NT2/D1 (cell line): ENCODE results near the gene ATXN7L3.

Experiments used
- DNase-seq: peaks from one replicate; pipeline ENCODE4 v3.0.0-alpha.2; 2011; ENCODE audit warnings: low read depth, low spot score
- H3K27me3 ChIP-seq: 2 replicates; pipeline ENCODE4 v1.6.0; 2011; ENCODE audit warnings: mild to moderate bottlenecking; ENCODE audit not compliant: insufficient read length, insufficient read depth
- H3K36me3 ChIP-seq: 2 replicates; pipeline ENCODE4 v1.6.1; 2011; ENCODE audit warnings: mild to moderate bottlenecking, low read length, mixed read lengths; ENCODE audit not compliant: insufficient read depth, insufficient read length
- H3K4me1 ChIP-seq: 2 replicates; pipeline ENCODE4 v1.5.1; 2011; ENCODE audit not compliant: insufficient read depth, insufficient read length
- H3K4me3 ChIP-seq: 2 replicates; pipeline ENCODE4 v1.5.1; 2011; ENCODE audit warnings: low read depth; ENCODE audit not compliant: insufficient read length
- H3K9ac ChIP-seq: 2 replicates; pipeline ENCODE4 v1.6.0; 2011; ENCODE audit warnings: low read depth; ENCODE audit not compliant: insufficient read length
- H3K9me3 ChIP-seq: 2 replicates; pipeline ENCODE4 v1.5.1; 2011; ENCODE audit warnings: mild to moderate bottlenecking, low read length; ENCODE audit not compliant: insufficient read depth
- SUZ12 ChIP-seq: IDR thresholded peaks from 2 replicates; pipeline ENCODE4 v1.6.1; 2011; ENCODE audit not compliant: insufficient read length, insufficient read depth; ENCODE audit errors: extremely low read depth
- YY1 ChIP-seq: IDR thresholded peaks from 2 replicates; pipeline ENCODE4 v1.6.1; 2011; ENCODE audit not compliant: insufficient read length, insufficient read depth
- ZNF274 ChIP-seq: IDR thresholded peaks from 2 replicates; pipeline ENCODE4 v1.6.1; 2011; ENCODE audit warnings: mild to moderate bottlenecking, low read depth, low read length

ATXN7L3 gene

DNA sequence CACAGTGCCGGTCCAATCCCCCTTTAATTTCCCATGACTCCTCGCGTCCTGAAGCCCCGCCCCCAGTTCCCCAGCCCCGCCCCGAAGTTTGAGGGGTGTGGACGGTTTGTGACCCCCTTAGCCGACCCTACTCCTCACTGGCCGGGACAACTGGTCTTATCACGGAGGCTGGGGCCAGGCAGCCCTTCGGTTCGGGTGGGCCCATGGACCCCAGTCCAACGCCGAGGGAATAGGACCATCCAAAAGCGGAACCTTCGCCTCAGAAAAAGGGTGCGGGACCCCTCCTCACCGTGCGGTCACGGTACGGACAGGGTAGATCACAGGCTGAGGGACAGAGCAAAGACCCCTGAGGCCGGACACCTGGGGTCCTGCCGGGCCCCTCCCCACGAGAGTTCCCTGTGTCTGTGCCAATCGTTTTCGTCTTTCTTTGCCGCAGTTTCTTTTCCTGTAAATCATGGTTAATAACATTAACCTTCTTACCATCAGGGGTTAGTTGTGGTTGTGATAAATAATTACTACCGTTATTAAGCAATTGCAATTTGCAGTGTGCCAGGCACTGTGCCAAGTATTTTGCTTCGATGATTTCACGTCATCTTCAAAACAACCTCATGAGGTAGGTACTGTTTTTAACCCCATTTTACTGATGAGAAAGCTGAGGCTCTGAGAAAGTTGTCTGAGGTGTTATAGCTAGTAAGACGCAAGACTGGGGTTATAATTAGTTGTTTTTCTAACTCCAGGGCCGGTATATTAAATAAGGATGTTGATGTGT, 12.4 kb downstream of the ATXN7L3 start:
- H3K4me3 ChIP-seq: peak overlapping the region; percentile 94
- no peak for TF ChIP-seq YY1
- TF ChIP-seq SUZ12: no peak
- TF ChIP-seq ZNF274: no peak
- H3K4me1 ChIP-seq: peaks cover 6% of the 10 kb centered on the region
- no peaks in the 10 kb centered on the region for H3K27me3 ChIP-seq
- H3K9me3 ChIP-seq: peaks cover 10% of the 10 kb centered on the region; the same call in 1 of the 2 replicates
- peak overlapping the region; percentile 95 for H3K9ac ChIP-seq
- DNase-seq: no peak
- peaks cover 63% of the 10 kb centered on the region for H3K36me3 ChIP-seq

DNA sequence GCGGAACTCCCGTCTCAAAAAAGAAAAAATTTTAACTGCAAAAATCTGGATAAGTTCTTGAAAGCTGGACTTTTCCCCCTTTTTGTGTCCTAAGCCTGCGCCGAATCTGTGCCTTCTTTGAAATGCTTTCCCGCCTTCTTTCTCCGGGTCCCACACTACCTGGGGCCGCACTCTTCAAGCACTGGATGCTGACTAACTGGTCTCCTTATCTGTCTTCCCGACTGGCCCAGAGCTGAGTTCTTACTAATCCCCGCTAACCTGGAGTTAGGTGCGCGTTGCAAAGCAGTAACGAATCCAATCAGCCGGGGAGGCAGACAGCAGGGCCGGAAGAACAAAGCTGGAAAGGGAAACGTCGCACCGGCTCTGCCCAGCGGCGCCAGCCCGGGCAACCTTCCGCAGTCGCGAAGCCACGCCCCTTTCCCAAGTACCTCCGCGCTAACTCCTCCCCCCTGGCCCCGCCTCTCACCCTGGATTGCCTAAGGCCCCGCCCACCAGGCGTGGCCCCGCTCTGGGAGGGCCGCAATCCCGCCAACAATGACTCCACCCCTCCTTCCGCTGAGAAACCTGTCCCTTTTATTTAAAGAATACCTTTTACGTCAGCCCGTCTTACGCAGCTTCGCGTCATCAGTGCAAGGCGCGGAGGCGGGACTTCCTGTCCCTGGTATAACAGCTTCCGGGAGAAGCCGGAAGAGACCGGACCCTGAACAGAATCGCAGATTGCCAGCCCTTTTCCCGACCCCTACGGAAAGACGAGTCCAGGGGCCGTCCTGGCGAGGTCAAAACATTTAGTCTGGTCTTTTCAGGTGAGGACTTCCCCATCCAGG, 13.2 kb downstream of the ATXN7L3 start, which contains the start of gene TMUB2:
TSS of gene TMUB2 (plus strand) at position 666 of the 824 bp plus-strand sequence. CDS start 737 bp downstream, outside the sequence.
- peak; percentile 97 for DNase-seq
- H3K36me3 ChIP-seq: peaks cover 64% of the 10 kb centered on the region

DNA sequence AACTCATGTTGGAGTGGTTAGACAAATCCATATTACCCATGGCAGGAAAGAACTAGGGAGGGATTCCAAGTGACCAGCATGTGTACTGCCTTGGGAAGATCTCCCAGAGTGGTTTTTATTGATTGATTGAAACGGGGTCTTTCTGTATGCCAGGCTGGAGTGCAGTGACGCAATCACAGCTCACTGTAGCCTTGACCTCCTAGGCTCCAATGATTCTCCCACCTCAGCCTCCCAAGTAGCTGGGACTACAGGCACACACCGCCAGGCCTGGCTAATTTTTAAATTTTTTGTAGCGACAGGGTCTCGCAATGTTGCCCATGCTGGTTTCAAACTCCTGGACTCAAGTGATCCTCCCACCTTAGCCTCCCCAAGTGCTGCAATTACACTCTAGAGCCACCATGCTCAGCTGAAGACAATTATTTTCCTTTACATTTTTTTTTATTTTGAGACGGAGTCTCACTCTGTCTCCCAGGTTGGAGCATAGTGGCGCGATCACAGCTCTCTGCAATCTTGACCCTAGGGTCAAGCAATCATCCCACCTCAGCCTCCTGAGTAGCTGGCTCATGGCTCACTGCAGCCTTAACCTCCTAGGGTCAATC, 15.4 kb downstream of the ATXN7L3 start:
- H3K36me3 ChIP-seq: peaks cover 49% of the 10 kb centered on the region
- peaks cover 4% of the 10 kb centered on the region for H3K4me1 ChIP-seq
- DNase-seq: no peak
- no peaks in the 10 kb centered on the region for H3K27me3 ChIP-seq
- no peak overlapping the region for H3K4me3 ChIP-seq
- H3K9me3 ChIP-seq: peaks cover 19% of the 10 kb centered on the region
- TF ChIP-seq ZNF274: no peak
- no peak for TF ChIP-seq SUZ12
- no peak for TF ChIP-seq YY1
- peak overlapping the region; percentile 92 for H3K9ac ChIP-seq

More for the DNA sequence above, 13.2 kb downstream of the ATXN7L3 start, which contains the start of gene TMUB2:
- TF ChIP-seq ZNF274 (no peak), SUZ12 (no peak), YY1 (no peak)
- Histone ChIP-seq H3K9ac (peak within 1 kb of the TSS; percentile 95), H3K27me3 (no peaks in the 10 kb centered on the region), H3K4me1 (peaks cover 4% of the 10 kb centered on the region), H3K4me3 (peak within 1 kb of the TSS; percentile 94), H3K9me3 (peaks cover 17% of the 10 kb centered on the region)

DNA sequence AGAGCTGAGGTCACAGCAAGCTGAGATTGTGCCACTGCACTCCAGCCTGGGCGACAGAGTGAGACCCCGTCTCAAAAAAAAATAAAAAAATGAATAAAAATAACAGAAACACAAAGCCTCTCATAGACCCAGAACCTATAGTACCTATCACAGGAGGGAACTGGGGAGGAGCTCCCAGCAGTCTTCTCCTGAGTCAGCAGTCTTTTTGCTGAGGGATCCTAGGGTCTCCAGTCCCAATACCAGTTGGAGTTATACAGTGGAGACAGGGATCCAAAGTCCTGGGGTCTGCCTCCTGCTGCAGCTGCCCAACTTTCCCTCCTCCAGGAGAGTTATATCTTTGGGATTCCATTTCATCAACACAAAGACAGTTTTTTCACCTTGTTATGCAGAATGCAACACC, 16.7 kb downstream of the ATXN7L3 start:
- no peaks in the 10 kb centered on the region for H3K27me3 ChIP-seq
- H3K9ac ChIP-seq: no peak overlapping the region
- no peak overlapping the region for H3K4me3 ChIP-seq
- TF ChIP-seq ZNF274: no peak
- no peak for TF ChIP-seq YY1
- TF ChIP-seq SUZ12: no peak
- peaks cover 5% of the 10 kb centered on the region for H3K4me1 ChIP-seq
- H3K9me3 ChIP-seq: peaks cover 19% of the 10 kb centered on the region
- H3K36me3 ChIP-seq: peaks cover 46% of the 10 kb centered on the region
- no peak for DNase-seq

DNA sequence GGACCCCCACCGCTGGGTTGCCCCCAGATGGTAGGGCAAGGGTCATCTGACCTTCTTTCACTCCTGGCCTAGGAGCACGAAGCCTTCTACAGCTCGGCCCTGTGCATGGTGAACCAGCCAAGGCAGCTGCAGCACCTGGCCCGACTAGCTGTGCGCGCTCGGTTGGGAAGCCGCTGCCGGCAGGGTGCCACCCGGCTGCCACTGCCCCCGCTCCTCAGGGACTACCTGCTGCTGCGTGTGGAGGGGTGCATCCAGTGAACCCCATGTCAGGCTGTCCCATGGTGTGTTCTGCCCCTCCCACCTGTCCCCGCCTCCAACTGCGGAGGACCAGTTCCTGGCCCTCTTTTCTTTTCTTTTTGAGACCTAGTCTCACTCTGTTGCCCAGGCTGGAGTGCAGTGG, 21.6 kb downstream of the ATXN7L3 start:
- no peak for DNase-seq
- Histone ChIP-seq H3K4me1 (peaks cover 3% of the 10 kb centered on the region), H3K9ac (no peak overlapping the region), H3K27me3 (no peaks in the 10 kb centered on the region), H3K4me3 (no peak overlapping the region), H3K36me3 (peaks cover 56% of the 10 kb centered on the region), H3K9me3 (peaks cover 17% of the 10 kb centered on the region)
- TF ChIP-seq YY1: no peak
- TF ChIP-seq SUZ12: no peak
- no peak for TF ChIP-seq ZNF274

DNA sequence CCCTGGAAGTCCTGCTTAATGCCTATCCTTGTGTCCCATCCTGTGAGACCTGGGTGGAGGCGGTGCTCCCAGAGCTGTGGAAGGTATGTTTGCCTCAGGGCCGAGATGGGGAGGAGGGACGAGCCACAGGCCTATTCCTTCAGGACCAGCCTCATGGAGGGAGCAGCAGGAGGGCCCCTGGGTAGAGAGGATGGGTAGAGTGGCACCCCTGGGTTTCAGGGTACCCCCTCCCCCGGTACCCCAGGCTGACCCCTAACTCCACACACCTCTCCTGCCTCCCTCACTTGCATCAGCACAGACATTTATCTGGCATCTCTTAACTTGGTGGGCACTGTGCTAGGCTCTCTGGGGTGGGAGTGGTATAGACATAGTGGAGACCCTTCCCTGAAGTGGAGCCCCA, 22.0 kb downstream of the ATXN7L3 start:
- Histone ChIP-seq H3K4me1 (peaks cover 3% of the 10 kb centered on the region), H3K27me3 (no peaks in the 10 kb centered on the region), H3K36me3 (peaks cover 51% of the 10 kb centered on the region), H3K9ac (no peak overlapping the region), H3K9me3 (peaks cover 12% of the 10 kb centered on the region), H3K4me3 (no peak overlapping the region)
- DNase-seq: no peak
- TF ChIP-seq SUZ12 (no peak), YY1 (no peak), ZNF274 (no peak)
